ENCODE data around the gene ALOX12B.
A peak's percentile ranks its signal among the peaks of the same experiment; 100 is the strongest.

The ALOX12B gene

GRCh38 chr17:8125947-8126490 is 38.5 kb upstream of the ALOX12B start:
- H3K4me1 ChIP-seq (ENCODE audit: insufficient read depth, low read length, severe bottlenecking) = peaks cover 46% of the 10 kb centered on the region
- peak overlapping the region; percentile 53 for H3K27ac ChIP-seq (ENCODE audit: low read depth, low read length, poor library complexity, severe bottlenecking)
- no peak for TF ChIP-seq EZH2 (IDR thresholded peaks at IDR 0.05; ENCODE audit: borderline replicate concordance, low read length)
- TF ChIP-seq CTCF (IDR thresholded peaks at IDR 0.05; ENCODE audit: low read length) = no peak
- H3K9me3 ChIP-seq (ENCODE audit: low read length) = no peaks in the 10 kb centered on the region
- H3K27me3 ChIP-seq (ENCODE audit: insufficient read depth, low read length) = peaks cover 6% of the 10 kb centered on the region
- H3F3A ChIP-seq (ENCODE audit: insufficient read depth, low read length) = peaks cover 5% of the 10 kb centered on the region
- H3K4me2 ChIP-seq (ENCODE audit: low read length) = peak overlapping the region; percentile 88
- no peaks in the 10 kb centered on the region for H3K36me3 ChIP-seq (ENCODE audit: insufficient read depth, low read length)
- H3K9ac ChIP-seq (ENCODE audit: low read length) = peak overlapping the region; percentile 69
- H3K9me2 ChIP-seq (ENCODE audit: low read depth, low read length) = no peaks in the 10 kb centered on the region
- no peak overlapping the region for H2AFZ ChIP-seq (ENCODE audit: low read length)
- H4K20me1 ChIP-seq (ENCODE audit: insufficient read depth, low read length) = no peaks in the 10 kb centered on the region
- no peaks in the 10 kb centered on the region for H3K79me2 ChIP-seq (ENCODE audit: insufficient read depth, low read length)
- H3K4me3 ChIP-seq (ENCODE audit: low read depth, low read length, poor library complexity, severe bottlenecking) = peak overlapping the region; percentile 98

- no peaks in the 10 kb centered on the region for H3K36me3 ChIP-seq (ENCODE audit: insufficient read depth, low read length)
- peak overlapping the region; percentile 88 for H3K4me2 ChIP-seq (ENCODE audit: low read length)
- no peaks in the 10 kb centered on the region for H3K9me2 ChIP-seq (ENCODE audit: low read depth, low read length)
- peaks cover 6% of the 10 kb centered on the region for H3K27me3 ChIP-seq (ENCODE audit: insufficient read depth, low read length)
- peaks cover 51% of the 10 kb centered on the region for H3K4me1 ChIP-seq (ENCODE audit: insufficient read depth, low read length, severe bottlenecking)
- no peaks in the 10 kb centered on the region for H3K79me2 ChIP-seq (ENCODE audit: insufficient read depth, low read length)
- H3F3A ChIP-seq (ENCODE audit: insufficient read depth, low read length) = peaks cover 6% of the 10 kb centered on the region
- H3K4me3 ChIP-seq (ENCODE audit: low read depth, low read length, poor library complexity, severe bottlenecking) = peak overlapping the region; percentile 98
- peak overlapping the region; percentile 69 for H3K9ac ChIP-seq (ENCODE audit: low read length)
- H3K27ac ChIP-seq (ENCODE audit: low read depth, low read length, poor library complexity, severe bottlenecking) = peak overlapping the region; percentile 53
- no peak for TF ChIP-seq CTCF (IDR thresholded peaks at IDR 0.05; ENCODE audit: low read length)
- no peak for TF ChIP-seq EZH2 (IDR thresholded peaks at IDR 0.05; ENCODE audit: borderline replicate concordance, low read length)
- H3K9me3 ChIP-seq (ENCODE audit: low read length) = no peaks in the 10 kb centered on the region
- H2AFZ ChIP-seq (ENCODE audit: low read length) = no peak overlapping the region
- H4K20me1 ChIP-seq (ENCODE audit: insufficient read depth, low read length) = no peaks in the 10 kb centered on the region
Measured at GRCh38 chr17:8125154-8125946, 37.8 kb upstream of the ALOX12B start.

- peak overlapping the region; percentile 64 for H3K9ac ChIP-seq (ENCODE audit: low read length)
Measured at GRCh38 chr17:8124350-8125153, 37.0 kb upstream of the ALOX12B start.

More at GRCh38 chr17:8124350-8125153, 37.0 kb upstream of the ALOX12B start:
- H3K27me3 ChIP-seq (ENCODE audit: insufficient read depth, low read length) = peaks cover 6% of the 10 kb centered on the region
- no peaks in the 10 kb centered on the region for H3K9me2 ChIP-seq (ENCODE audit: low read depth, low read length)
- H3K27ac ChIP-seq (ENCODE audit: low read depth, low read length, poor library complexity, severe bottlenecking) = no peak overlapping the region
- H3K79me2 ChIP-seq (ENCODE audit: insufficient read depth, low read length) = no peaks in the 10 kb centered on the region
- no peaks in the 10 kb centered on the region for H3K9me3 ChIP-seq (ENCODE audit: low read length)
- H4K20me1 ChIP-seq (ENCODE audit: insufficient read depth, low read length) = no peaks in the 10 kb centered on the region
- H3K4me1 ChIP-seq (ENCODE audit: insufficient read depth, low read length, severe bottlenecking) = peaks cover 58% of the 10 kb centered on the region
- H3K4me3 ChIP-seq (ENCODE audit: low read depth, low read length, poor library complexity, severe bottlenecking) = peak overlapping the region; percentile 98
- peak overlapping the region; percentile 88 for H3K4me2 ChIP-seq (ENCODE audit: low read length)
- TF ChIP-seq EZH2 (IDR thresholded peaks at IDR 0.05; ENCODE audit: borderline replicate concordance, low read length) (no peak), CTCF (IDR thresholded peaks at IDR 0.05; ENCODE audit: low read length) (no peak)
- no peak overlapping the region for H2AFZ ChIP-seq (ENCODE audit: low read length)
- no peaks in the 10 kb centered on the region for H3K36me3 ChIP-seq (ENCODE audit: insufficient read depth, low read length)
- peaks cover 12% of the 10 kb centered on the region for H3F3A ChIP-seq (ENCODE audit: insufficient read depth, low read length)

Measured in OCI-LY1 (cell line).